Measurements from ENCODE around the gene USP6NL. TPM values are rescaled to one million over a fixed set of nuclear protein-coding genes. Genes with fewer than 3 reads are reported as not detected.
"Not testable (repeated sequence)": the region's sequence is repeated elsewhere in the genome, so short reads cannot be mapped to it uniquely, and the experiment has no call there.

Gene USP6NL
- total and polyA plus RNA-seq, 9 of the 15 experiments (the other 6 are each of a cell fraction or from before 2014, with no cell fraction given): 3.2 to 26.6 (median 19.8) TPM

DNA sequence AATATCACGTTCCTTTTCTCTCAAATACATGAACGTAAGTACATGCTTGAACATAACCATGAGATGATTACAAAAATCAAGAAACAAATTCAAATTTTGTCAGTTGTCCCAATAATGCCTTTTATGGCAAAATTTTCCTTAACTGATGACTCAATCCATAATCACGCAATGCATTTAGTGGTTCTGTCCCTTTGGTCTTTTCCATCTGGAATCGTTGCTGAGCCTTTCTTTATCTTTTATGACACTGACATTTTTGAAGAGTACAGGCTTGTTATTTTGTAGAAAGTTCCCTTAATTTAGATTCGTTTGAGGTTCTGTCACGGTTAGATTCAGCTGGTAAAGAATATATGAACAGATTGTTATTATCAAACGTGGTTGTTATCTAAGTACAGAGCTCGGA is 16.5 kb upstream of the USP6NL start:
- in situ Hi-C loops (cut with MboI); H3K4me1 ChIP-seq (replicated peaks in 1 of 2; ENCODE audit: control insufficient read depth in 2 of 2, insufficient read depth in 2 of 2, low read length in 2 of 2); H3K9ac ChIP-seq (ENCODE audit: insufficient read depth in 1 of 2, low read depth in 2 of 2, low read length in 2 of 2); H3K27ac ChIP-seq (ENCODE audit: extremely low read depth, low read depth, low read length); H4K20me1 ChIP-seq (replicated peaks; ENCODE audit: control insufficient read depth, insufficient read depth, low read length); H3K27me3 ChIP-seq (ENCODE audit: control insufficient read depth in 2 of 2, insufficient read depth in 2 of 2, low read length in 2 of 2); H2AFZ ChIP-seq (ENCODE audit: low read depth, low read length); H3K9me1 ChIP-seq (ENCODE audit: control insufficient read depth, insufficient read depth, low read length); DNase-seq (ENCODE audit: extremely low read depth in 1 of 4, low spot score in 3 of 4); intact Hi-C loops (cut with micrococcal nuclease); H3K4me2 ChIP-seq (ENCODE audit: insufficient read depth, low read length); H3K4me3 ChIP-seq; H3K79me2 ChIP-seq (ENCODE audit: control insufficient read depth, insufficient read depth, low read length); H3K9me3 ChIP-seq (replicated peaks; ENCODE audit: control insufficient read depth, insufficient read depth, low read depth, low read length); H3K36me3 ChIP-seq (ENCODE audit: control insufficient read depth, insufficient read depth, low read length); BruUV-seq (replicated peaks); FAIRE-seq; CTCF ChIA-PET (ENCODE audit: low intra/inter-chr PET ratio); ATAC-seq: not testable (repeated sequence)
- 46% methylated on average over 6 of the region's 8 CpGs for WGBS (ENCODE audit: insufficient coverage, low coverage, missing lambda C conversion rate)
- POLR2A ChIA-PET: interaction anchor here (1.0 kb wide), 1 partner anchor 16 kb away, joined by 5 read pairs; the partner anchor contains the start of gene USP6NL
- peak in 1 of 2 experiments; percentile 40; a peak in 1 of 4 replicates for TF ChIP-seq SRF (CRISPR knock-in tag; IDR thresholded peaks at IDR 0.05)

DNA sequence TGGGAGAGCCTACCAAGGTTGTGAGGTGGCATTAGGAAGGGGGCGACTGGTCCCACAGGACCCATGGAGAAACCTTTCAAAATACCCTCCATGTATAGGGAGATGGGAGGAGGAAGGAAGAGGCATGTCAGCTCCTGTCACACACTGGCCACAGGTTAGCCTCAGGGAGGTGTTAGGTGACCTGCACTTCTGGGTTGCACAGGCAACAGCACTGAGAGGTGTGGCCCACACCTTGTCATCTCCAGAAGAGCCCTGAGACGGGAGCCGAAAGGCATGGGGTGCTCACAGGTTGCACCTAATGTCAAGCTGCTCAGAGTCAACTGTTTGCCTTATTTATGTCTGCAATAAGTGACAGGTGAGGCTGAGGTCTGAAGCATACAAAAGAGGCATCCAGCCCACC is 14.6 kb upstream of the USP6NL start:
- POLR2A ChIA-PET: interaction anchor here (0.8 kb wide), 1 partner anchor 14 kb away, joined by 3 read pairs; no protein-coding TSS in a partner anchor

More for the DNA sequence above, 14.6 kb upstream of the USP6NL start:
- Histone ChIP-seq H3K4me3 (no peak overlapping the region), H3K79me2 (ENCODE audit: control insufficient read depth, insufficient read depth, low read length) (no peaks in the 10 kb centered on the region), H3K9me3 (replicated peaks; ENCODE audit: control insufficient read depth, insufficient read depth, low read depth, low read length) (no peaks in the 10 kb centered on the region; the same call in 1 of the 2 replicates), H3K9ac (ENCODE audit: insufficient read depth in 1 of 2, low read depth in 2 of 2, low read length in 2 of 2) (0 out of 4 replicates have a peak overlapping the region, but pooled peaks of 1 of the 2 experiments have one; percentile 14), H3K27me3 (ENCODE audit: control insufficient read depth in 2 of 2, insufficient read depth in 2 of 2, low read length in 2 of 2) (no peaks in the 10 kb centered on the region), H2AFZ (ENCODE audit: low read depth, low read length) (no peak overlapping the region), H3K27ac (ENCODE audit: extremely low read depth, low read depth, low read length) (no peak overlapping the region), H3K36me3 (ENCODE audit: control insufficient read depth, insufficient read depth, low read length) (no peaks in the 10 kb centered on the region), H4K20me1 (replicated peaks; ENCODE audit: control insufficient read depth, insufficient read depth, low read length) (no peaks in the 10 kb centered on the region), H3K9me1 (ENCODE audit: control insufficient read depth, insufficient read depth, low read length) (no peaks in the 10 kb centered on the region), H3K4me2 (ENCODE audit: insufficient read depth, low read length) (no peak overlapping the region), H3K4me1 (replicated peaks in 1 of 2; ENCODE audit: control insufficient read depth in 2 of 2, insufficient read depth in 2 of 2, low read length in 2 of 2) (no peaks in the 10 kb centered on the region; a peak in 1 of 5 replicates)
- in situ Hi-C loops (cut with MboI) (no loop called here), intact Hi-C loops (cut with micrococcal nuclease) (no loop called here)
- CTCF ChIA-PET (ENCODE audit: low intra/inter-chr PET ratio): no interaction called here
- 66% methylated on average over 3 of the region's 3 CpGs for WGBS (ENCODE audit: insufficient coverage, low coverage, missing lambda C conversion rate)
- TF ChIP-seq EWSR1 (IDR thresholded peaks at IDR 0.05; ENCODE audit: borderline replicate concordance, low read depth, partially characterized antibody) (no peak), BACH1 (tag; IDR thresholded peaks at IDR 0.05) (no peak), MAFF (IDR thresholded peaks at IDR 0.05; ENCODE audit: low read length) (no peak), ZBTB17 (CRISPR knock-in tag; IDR thresholded peaks at IDR 0.05) (no peak), NFYB (IDR thresholded peaks at IDR 0.05; ENCODE audit: extremely low read depth, insufficient read length) (no peak), ZNF121 (CRISPR knock-in tag; conservative IDR thresholded peaks at IDR 0.05) (no peak), BRD9 (IDR thresholded peaks at IDR 0.05; ENCODE audit: low read depth, partially characterized antibody) (no peak), PRPF4 (IDR thresholded peaks at IDR 0.05; ENCODE audit: insufficient read depth, low read depth, low read length, poor library complexity, severe bottlenecking) (no peak), RFX1 (IDR thresholded peaks at IDR 0.05) (no peak)
- FAIRE-seq (no peak), DNase-seq (ENCODE audit: extremely low read depth in 1 of 4, low spot score in 3 of 4) (no peak), ATAC-seq (peak; percentile 41; the same call in 1 of the 3 replicates)
- no TSS peak for BruUV-seq (replicated peaks)
